Parathyroid adenoma (tissue), 2 donors: Measurements from ENCODE around the gene HS6ST2.

ENCODE experiments used
- H2AFZ ChIP-seq: fragments of 300-600 bp; sonication (generic); one replicate; pipeline ENCODE4 v1.7.0; 2017; ENCODE audit warnings: antibody characterized with exemption, mild to moderate bottlenecking
- H3K27ac ChIP-seq: fragments of 300-600 bp; sonication (generic); one replicate; pipeline ENCODE4 v1.7.0; 2017
- H3K27me3 ChIP-seq: fragments of 300-600 bp; sonication (generic); one replicate; pipeline ENCODE4 v1.7.0; 2017; ENCODE audit warnings: low read length; ENCODE audit not compliant: control insufficient read depth, insufficient read depth
- H3K36me3 ChIP-seq: fragments of 300-600 bp; sonication (generic); one replicate; pipeline ENCODE4 v1.7.0; 2017; ENCODE audit warnings: low read length; ENCODE audit not compliant: control insufficient read depth, insufficient read depth
- H3K4me1 ChIP-seq: fragments of 300-600 bp; sonication (generic); one replicate; pipeline ENCODE4 v1.7.0; 2017; ENCODE audit warnings: control low read depth
- H3K4me2 ChIP-seq: fragments of 300-600 bp; sonication (generic); one replicate; pipeline ENCODE4 v1.7.0; 2017; ENCODE audit warnings: low read length
- H3K4me3 ChIP-seq: fragments of 300-600 bp; sonication (generic); one replicate; pipeline ENCODE4 v1.7.0; 2017; ENCODE audit warnings: low read depth, low read length
- H3K79me2 ChIP-seq: fragments of 300-600 bp; sonication (generic); one replicate; pipeline ENCODE4 v1.7.0; 2017; ENCODE audit warnings: control low read depth
- H3K9ac ChIP-seq: fragments of 300-600 bp; sonication (generic); one replicate; pipeline ENCODE4 v1.7.0; 2017; ENCODE audit warnings: mild to moderate bottlenecking
- H3K9me3 ChIP-seq: fragments of 300-600 bp; sonication (generic); one replicate; pipeline ENCODE4 v1.7.0; 2017; ENCODE audit warnings: low read length; ENCODE audit not compliant: control insufficient read depth
- CTCF ChIP-seq: fragments of 300-600 bp; sonication (generic); IDR thresholded peaks from one replicate; pipeline ENCODE4 v1.7.0; 2017; ENCODE audit warnings: antibody characterized with exemption, mild to moderate bottlenecking
- donor health status: primary hyperparathyroidism.

Gene HS6ST2

GRCh38 chrX:132603700-132604286, 354.6 kb downstream of the HS6ST2 start:
- no peaks in the 10 kb centered on the region for H3K27me3 ChIP-seq
- H3K4me1 ChIP-seq, result no peaks in the 10 kb centered on the region
- H3K79me2 ChIP-seq, result no peaks in the 10 kb centered on the region
- no peak overlapping the region for H3K4me2 ChIP-seq
- no peak overlapping the region for H3K9ac ChIP-seq
- no peak overlapping the region for H3K27ac ChIP-seq
- H3K36me3 ChIP-seq, result no peaks in the 10 kb centered on the region
- no peak for TF ChIP-seq CTCF
- H2AFZ ChIP-seq, result no peak overlapping the region
- no peak overlapping the region for H3K4me3 ChIP-seq
- H3K9me3 ChIP-seq, result no peaks in the 10 kb centered on the region

GRCh38 chrX:132602701-132603100, 355.7 kb downstream of the HS6ST2 start:
- Histone ChIP-seq H2AFZ (no peak overlapping the region), H3K27ac (no peak overlapping the region), H3K9ac (no peak overlapping the region), H3K79me2 (no peaks in the 10 kb centered on the region), H3K4me1 (no peaks in the 10 kb centered on the region), H3K4me3 (no peak overlapping the region), H3K36me3 (no peaks in the 10 kb centered on the region), H3K9me3 (no peaks in the 10 kb centered on the region), H3K4me2 (no peak overlapping the region), H3K27me3 (no peaks in the 10 kb centered on the region)
- TF ChIP-seq CTCF, result no peak

GRCh38 chrX:132594999-132595398, 363.4 kb downstream of the HS6ST2 start:
- no peak for TF ChIP-seq CTCF
- H3K36me3 ChIP-seq, result no peaks in the 10 kb centered on the region
- H3K79me2 ChIP-seq, result no peaks in the 10 kb centered on the region
- no peaks in the 10 kb centered on the region for H3K4me1 ChIP-seq
- no peak overlapping the region for H3K4me3 ChIP-seq
- no peak overlapping the region for H3K27ac ChIP-seq
- H3K27me3 ChIP-seq, result no peaks in the 10 kb centered on the region
- H3K9ac ChIP-seq, result no peak overlapping the region
- H3K9me3 ChIP-seq, result no peaks in the 10 kb centered on the region
- H2AFZ ChIP-seq, result no peak overlapping the region
- no peak overlapping the region for H3K4me2 ChIP-seq

- H3K9me3 ChIP-seq, result no peaks in the 10 kb centered on the region
- H3K27ac ChIP-seq, result no peak overlapping the region
- TF ChIP-seq CTCF, result no peak
- no peaks in the 10 kb centered on the region for H3K36me3 ChIP-seq
- no peak overlapping the region for H3K9ac ChIP-seq
- no peak overlapping the region for H3K4me3 ChIP-seq
- no peaks in the 10 kb centered on the region for H3K79me2 ChIP-seq
- H2AFZ ChIP-seq, result no peak overlapping the region
- H3K27me3 ChIP-seq, result no peaks in the 10 kb centered on the region
- H3K4me2 ChIP-seq, result no peak overlapping the region
- no peaks in the 10 kb centered on the region for H3K4me1 ChIP-seq
These were observed 364.3 kb downstream of the HS6ST2 start for GRCh38 chrX:132594129-132594528.

- Histone ChIP-seq H3K27me3 (no peaks in the 10 kb centered on the region), H3K4me1 (no peaks in the 10 kb centered on the region), H3K36me3 (no peaks in the 10 kb centered on the region), H3K4me3 (no peak overlapping the region), H3K27ac (no peak overlapping the region), H3K9me3 (no peaks in the 10 kb centered on the region), H2AFZ (no peak overlapping the region), H3K4me2 (no peak overlapping the region), H3K79me2 (no peaks in the 10 kb centered on the region), H3K9ac (no peak overlapping the region)
- TF ChIP-seq CTCF, result no peak
These were observed 365.5 kb downstream of the HS6ST2 start for GRCh38 chrX:132592880-132593279.
